HepG2 (cell line): Measurements from ENCODE around the gene TOR1AIP1. TPM values are rescaled to one million over a fixed set of nuclear protein-coding genes. Genes with fewer than 3 reads are reported as not detected.

Source experiments
- DNMT3B ChIP-seq: conservative IDR thresholded peaks from 2 replicates; pipeline ENCODE4 v1.6.1; 2016; ENCODE audit warnings: missing biosample characterization, control low read depth
- HDAC1 ChIP-seq: sonication (generic); formaldehyde crosslinking; IDR thresholded peaks from 2 replicates; pipeline ENCODE4 v1.5.1; 2020; ENCODE audit warnings: mild to moderate bottlenecking, missing genetic modification reagents
- KAT8 ChIP-seq: IDR thresholded peaks from 2 replicates; pipeline ENCODE4 v1.6.1; 2016; ENCODE audit warnings: missing genetic modification reagents, missing compliant biosample characterization
- MNT ChIP-seq: fragments of 450-650 bp; IDR thresholded peaks from 2 replicates; pipeline ENCODE4 v1.6.1; 2016
- MYC ChIP-seq: sonication (generic); formaldehyde crosslinking; IDR thresholded peaks from 2 replicates; pipeline ENCODE4 v1.9.0; 2021; ENCODE audit warnings: missing genetic modification reagents, borderline replicate concordance
- U2AF2 ChIP-seq: fragments of 200-400 bp; formaldehyde crosslinking; IDR thresholded peaks from 2 replicates; pipeline ENCODE4 v1.6.1; 2017; ENCODE audit warnings: low read depth, mild to moderate bottlenecking, low read length
- ZFX ChIP-seq: sonication (generic); formaldehyde crosslinking; IDR thresholded peaks from 2 replicates; pipeline ENCODE4 v1.4.0; 2020; ENCODE audit warnings: mild to moderate bottlenecking, low read depth, missing genetic modification reagents, moderate library complexity
- ZGPAT ChIP-seq: IDR thresholded peaks from 2 replicates; pipeline ENCODE4 v1.6.1; 2016; ENCODE audit warnings: mild to moderate bottlenecking
- ZNF431 ChIP-seq: sonication (generic); formaldehyde crosslinking; IDR thresholded peaks from 2 replicates; pipeline ENCODE4 v1.9.0; 2022; ENCODE audit warnings: missing genetic modification reagents, low read depth, mild to moderate bottlenecking, borderline replicate concordance
- ZNF687 ChIP-seq: sonication (generic); formaldehyde crosslinking; IDR thresholded peaks from 2 replicates; pipeline ENCODE4 v1.5.1; 2020; ENCODE audit warnings: mild to moderate bottlenecking, missing genetic modification reagents, moderate library complexity
- ZNF749 ChIP-seq: sonication (generic); formaldehyde crosslinking; IDR thresholded peaks from 2 replicates; pipeline ENCODE4 v1.8.0; 2022; ENCODE audit warnings: mild to moderate bottlenecking, missing genetic modification reagents, moderate library complexity, borderline replicate concordance
- ZSCAN9 ChIP-seq: IDR thresholded peaks from 2 replicates; pipeline ENCODE4 v1.6.1; 2016; ENCODE audit warnings: borderline replicate concordance
- polyA plus RNA-seq, 8 experiments: library from polyadenylated mRNA; depleted of rRNA in 3 of 8; stranded (reverse) in 7 of 8; unstranded in 1 of 8; fragments of >200 nt; fragmentation: Illumina TruSeq in 4 of 8; extraction: Trizol in 4 of 8; gene quantifications; 2 replicates each; pipeline versions ENCODE4 v1.2.1 to v1.2.3, GENCODE V29; 2011 to 2016; ENCODE audit warnings: low read depth in 4 of 8, missing spikeins in 1 of 8, mixed read lengths in 1 of 8; ENCODE audit not compliant: insufficient read depth in 1 of 8
- total RNA-seq, 5 experiments: library from RNA; depleted of rRNA; stranded (reverse); fragments of >200 nt; fragmentation: Illumina TruSeq; extraction: Trizol; gene quantifications; 2 replicates each; pipeline ENCODE4 v1.2.3, GENCODE V29; 2016; ENCODE audit warnings: low read depth in 1 of 5
- TF ChIP-seq, protein P1 (sequence below): sonication (generic); formaldehyde crosslinking; IDR thresholded peaks from 2 replicates; pipeline ENCODE4 v1.8.0; 2022; ENCODE audit warnings: missing genetic modification reagents, mild to moderate bottlenecking, moderate library complexity, borderline replicate concordance
- TF ChIP-seq, protein P2 (sequence below): sonication (generic); formaldehyde crosslinking; conservative IDR thresholded peaks from 2 replicates; pipeline ENCODE4 v1.8.1; 2023; ENCODE audit warnings: missing genetic modification reagents

Gene TOR1AIP1
- total and polyA plus RNA-seq, 2 of the 13 experiments (the other 11 are each of a cell fraction or from before 2014, with no cell fraction given): 15.6 to 29.0 TPM

DNA sequence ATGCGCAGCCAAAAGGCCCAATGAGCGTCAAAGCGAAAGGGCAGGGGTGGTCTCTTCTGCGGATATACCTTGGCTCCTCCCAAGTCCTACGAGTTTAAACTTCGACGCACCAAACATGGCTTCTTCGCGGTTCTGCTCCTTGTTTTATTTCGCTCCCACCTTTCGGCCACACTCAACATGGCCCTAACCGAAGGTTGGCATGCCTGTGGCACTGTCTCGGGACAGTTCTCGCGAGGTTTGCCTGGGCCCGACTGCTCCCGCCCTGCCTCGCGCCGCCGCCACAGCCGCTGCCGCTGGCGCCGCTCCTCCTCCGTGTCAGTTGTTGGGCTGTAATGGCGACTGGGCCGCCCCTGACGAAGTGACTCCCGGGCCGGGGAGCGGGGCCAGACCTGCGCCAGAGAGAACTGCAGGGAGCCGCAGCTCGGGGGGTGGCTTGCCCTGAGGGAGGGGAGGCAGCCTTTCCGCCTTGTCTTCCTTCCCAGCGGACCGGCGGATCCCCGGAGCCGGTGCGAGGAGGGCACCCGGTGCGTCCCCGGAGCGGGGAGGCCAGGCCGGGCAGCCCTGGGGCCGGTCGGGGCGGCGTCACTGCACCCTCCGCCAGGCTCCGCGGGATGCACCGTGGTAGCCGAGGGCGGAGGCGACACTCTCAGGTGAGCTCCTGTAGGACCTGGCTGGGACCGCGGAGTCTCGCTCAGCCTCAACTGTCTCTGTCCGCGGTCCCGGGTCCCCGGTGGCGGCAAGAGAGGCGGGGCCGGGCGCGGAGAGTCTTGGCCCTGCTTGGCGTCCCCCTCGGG lies 72.6 kb downstream of the TOR1AIP1 start, which contains the start of gene CEP350 (continued):
- TF ChIP-seq ZGPAT (CRISPR knock-in tag): peak; percentile 94
- no peak for TF ChIP-seq ZNF749 (CRISPR knock-in tag)
- TF ChIP-seq ZNF431: peak; percentile 22; the same call in 1 of the 2 replicates
- TF ChIP-seq KAT8 (CRISPR knock-in tag): peak; percentile 92
- TF ChIP-seq, protein P1, sequence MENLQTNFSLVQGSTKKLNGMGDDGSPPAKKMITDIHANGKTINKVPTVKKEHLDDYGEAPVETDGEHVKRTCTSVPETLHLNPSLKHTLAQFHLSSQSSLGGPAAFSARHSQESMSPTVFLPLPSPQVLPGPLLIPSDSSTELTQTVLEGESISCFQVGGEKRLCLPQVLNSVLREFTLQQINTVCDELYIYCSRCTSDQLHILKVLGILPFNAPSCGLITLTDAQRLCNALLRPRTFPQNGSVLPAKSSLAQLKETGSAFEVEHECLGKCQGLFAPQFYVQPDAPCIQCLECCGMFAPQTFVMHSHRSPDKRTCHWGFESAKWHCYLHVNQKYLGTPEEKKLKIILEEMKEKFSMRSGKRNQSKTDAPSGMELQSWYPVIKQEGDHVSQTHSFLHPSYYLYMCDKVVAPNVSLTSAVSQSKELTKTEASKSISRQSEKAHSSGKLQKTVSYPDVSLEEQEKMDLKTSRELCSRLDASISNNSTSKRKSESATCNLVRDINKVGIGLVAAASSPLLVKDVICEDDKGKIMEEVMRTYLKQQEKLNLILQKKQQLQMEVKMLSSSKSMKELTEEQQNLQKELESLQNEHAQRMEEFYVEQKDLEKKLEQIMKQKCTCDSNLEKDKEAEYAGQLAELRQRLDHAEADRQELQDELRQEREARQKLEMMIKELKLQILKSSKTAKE (CRISPR knock-in tag): peak; percentile 68; the same call in 1 of the 2 replicates
- peak; percentile 32; the same call in 1 of the 2 replicates for TF ChIP-seq ZSCAN9 (CRISPR knock-in tag)
- TF ChIP-seq, protein P2, sequence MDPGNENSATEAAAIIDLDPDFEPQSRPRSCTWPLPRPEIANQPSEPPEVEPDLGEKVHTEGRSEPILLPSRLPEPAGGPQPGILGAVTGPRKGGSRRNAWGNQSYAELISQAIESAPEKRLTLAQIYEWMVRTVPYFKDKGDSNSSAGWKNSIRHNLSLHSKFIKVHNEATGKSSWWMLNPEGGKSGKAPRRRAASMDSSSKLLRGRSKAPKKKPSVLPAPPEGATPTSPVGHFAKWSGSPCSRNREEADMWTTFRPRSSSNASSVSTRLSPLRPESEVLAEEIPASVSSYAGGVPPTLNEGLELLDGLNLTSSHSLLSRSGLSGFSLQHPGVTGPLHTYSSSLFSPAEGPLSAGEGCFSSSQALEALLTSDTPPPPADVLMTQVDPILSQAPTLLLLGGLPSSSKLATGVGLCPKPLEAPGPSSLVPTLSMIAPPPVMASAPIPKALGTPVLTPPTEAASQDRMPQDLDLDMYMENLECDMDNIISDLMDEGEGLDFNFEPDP: peak; percentile 88; the same call in 1 of the 2 replicates
- no peak; the same call in 1 of the 2 replicates for TF ChIP-seq MNT
- TF ChIP-seq ZNF687 (CRISPR knock-in tag): peak; percentile 94
- TF ChIP-seq U2AF2: peak; percentile 84; the same call in 1 of the 2 replicates
- TF ChIP-seq ZFX (CRISPR knock-in tag): peak; percentile 97
- TF ChIP-seq DNMT3B (CRISPR knock-in tag): 0 out of 2 replicates have a peak, but pooled peaks have one; percentile 59
- TF ChIP-seq MYC: peak; percentile 85; the same call in 1 of the 2 replicates
- TF ChIP-seq HDAC1 (CRISPR knock-in tag): peak; percentile 88
